Colonic mucosa (tissue), 4 donors: ENCODE results near the gene RUSF1. TPM values are rescaled to one million over a fixed set of nuclear protein-coding genes. Genes with fewer than 3 reads are reported as not detected.

Experiments used
- DNase-seq: peaks from one replicate; pipeline ENCODE4 v3.0.0-alpha.2; 2020
- H3K27ac ChIP-seq: fragments of 200-600 bp; one replicate; pipeline ENCODE4 v1.8.0; 2021
- H3K27me3 ChIP-seq: fragments of 200-600 bp; one replicate; pipeline ENCODE4 v1.8.0; 2021
- H3K36me3 ChIP-seq: fragments of 200-600 bp; one replicate; pipeline ENCODE4 v1.8.0; 2021
- H3K4me1 ChIP-seq: fragments of 200-600 bp; one replicate; pipeline ENCODE4 v1.8.0; 2021; ENCODE audit warnings: mild to moderate bottlenecking
- H3K4me3 ChIP-seq: fragments of 200-600 bp; one replicate; pipeline ENCODE4 v1.8.0; 2021
- H3K9ac ChIP-seq, 2 donors: one replicate each; pipeline ENCODE4 v1.7.0; 2013; ENCODE audit warnings: control low read depth in 2 of 2, low read depth in 2 of 2, low read length in 2 of 2
- H3K9me3 ChIP-seq: fragments of 200-600 bp; one replicate; pipeline ENCODE4 v1.8.0; 2021
- intact Hi-C: fragments of 100-400 bp; cut with DNase I; formaldehyde crosslinking; loops from one replicate; pipeline ENCODE4 v1.14.1; 2022
- total RNA-seq, 2 donors: library from RNA; stranded (reverse); fragmentation: NEBNext Ultra II Directional in 1 of 2; extraction: Animal tissue kit (Norgen Biotek cat#: 25700) in 1 of 2; gene quantifications; one replicate each; pipeline ENCODE4 v1.2.1, GENCODE V29; 2021
- TF ChIP-seq, protein P1 (sequence below): fragments of 200-600 bp; IDR thresholded peaks from one replicate; pipeline ENCODE4 v1.8.0; 2022; ENCODE audit warnings: antibody characterized with exemption, mild to moderate bottlenecking
- donor health status: healthy.
- donor health status: DM: no; HTN: no; CAD: no.
- donor health status: DM: no; HTN: no; CAD: no.

RUSF1 gene
- total RNA-seq, 2 donors from 2014 or later = 53.3 to 78.1 TPM

DNA sequence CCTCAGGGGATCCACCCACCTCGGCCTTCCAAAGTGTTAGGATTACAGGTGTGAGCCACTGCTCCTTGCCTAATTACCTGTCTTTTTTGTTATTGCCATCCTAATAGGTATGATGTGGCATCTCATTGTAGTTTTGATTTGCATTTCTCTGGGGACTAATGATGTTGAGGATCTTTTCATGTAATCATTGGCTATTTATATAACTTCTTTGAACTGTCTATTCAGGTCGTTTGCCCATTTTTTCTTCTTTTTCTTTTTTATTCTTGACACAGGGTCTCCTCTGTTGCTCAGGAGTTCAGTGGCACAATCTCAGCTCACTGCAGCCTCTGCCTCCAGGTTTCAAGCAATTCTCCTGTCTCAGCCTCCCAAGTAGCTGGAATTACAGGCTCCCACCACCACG is 37.6 kb downstream of the RUSF1 start:
- DNase-seq = no peak
- intact Hi-C loops = no loop called here
- Histone ChIP-seq H3K36me3 (no peaks in the 10 kb centered on the region), H3K9me3 (no peaks in the 10 kb centered on the region), H3K4me1 (peaks cover under 1% of the 10 kb centered on the region), H3K27me3 (no peaks in the 10 kb centered on the region), H3K27ac (peak overlapping the region; percentile 85), H3K4me3 (no peak overlapping the region), H3K9ac (no peak overlapping the region)
- TF ChIP-seq, protein P1, sequence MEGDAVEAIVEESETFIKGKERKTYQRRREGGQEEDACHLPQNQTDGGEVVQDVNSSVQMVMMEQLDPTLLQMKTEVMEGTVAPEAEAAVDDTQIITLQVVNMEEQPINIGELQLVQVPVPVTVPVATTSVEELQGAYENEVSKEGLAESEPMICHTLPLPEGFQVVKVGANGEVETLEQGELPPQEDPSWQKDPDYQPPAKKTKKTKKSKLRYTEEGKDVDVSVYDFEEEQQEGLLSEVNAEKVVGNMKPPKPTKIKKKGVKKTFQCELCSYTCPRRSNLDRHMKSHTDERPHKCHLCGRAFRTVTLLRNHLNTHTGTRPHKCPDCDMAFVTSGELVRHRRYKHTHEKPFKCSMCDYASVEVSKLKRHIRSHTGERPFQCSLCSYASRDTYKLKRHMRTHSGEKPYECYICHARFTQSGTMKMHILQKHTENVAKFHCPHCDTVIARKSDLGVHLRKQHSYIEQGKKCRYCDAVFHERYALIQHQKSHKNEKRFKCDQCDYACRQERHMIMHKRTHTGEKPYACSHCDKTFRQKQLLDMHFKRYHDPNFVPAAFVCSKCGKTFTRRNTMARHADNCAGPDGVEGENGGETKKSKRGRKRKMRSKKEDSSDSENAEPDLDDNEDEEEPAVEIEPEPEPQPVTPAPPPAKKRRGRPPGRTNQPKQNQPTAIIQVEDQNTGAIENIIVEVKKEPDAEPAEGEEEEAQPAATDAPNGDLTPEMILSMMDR = no peak

DNA sequence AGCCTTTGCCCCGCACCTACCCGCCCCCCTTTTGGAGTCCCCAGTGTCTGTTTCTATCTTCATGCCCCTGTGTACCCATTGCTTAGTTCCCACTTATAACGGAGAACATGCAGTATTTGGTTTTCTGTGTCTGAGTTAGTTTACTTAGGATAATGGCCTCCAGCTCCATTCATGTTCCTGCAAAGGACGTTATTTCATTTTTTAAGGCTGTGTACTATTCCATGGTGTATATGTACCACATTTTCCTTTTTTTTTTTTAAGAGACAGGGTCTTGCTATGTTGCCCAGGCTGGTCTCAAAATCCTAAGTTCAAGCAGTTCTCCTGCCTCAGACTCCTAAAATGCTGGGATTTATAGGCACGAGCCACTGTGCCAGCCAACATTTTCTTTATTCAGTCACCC is 40.3 kb downstream of the RUSF1 start:
- H3K27me3 ChIP-seq = no peaks in the 10 kb centered on the region
- TF ChIP-seq, protein P1 = no peak
- no peak overlapping the region for H3K9ac ChIP-seq
- intact Hi-C loops = no loop called here
- H3K27ac ChIP-seq = no peak overlapping the region
- no peak for DNase-seq
- H3K36me3 ChIP-seq = no peaks in the 10 kb centered on the region
- H3K4me1 ChIP-seq = no peaks in the 10 kb centered on the region
- no peak overlapping the region for H3K4me3 ChIP-seq
- H3K9me3 ChIP-seq = no peaks in the 10 kb centered on the region

GRCh38 chr16:31467151-31467773 is 40.9 kb downstream of the RUSF1 start:
- intact Hi-C loops = no loop called here
- no peaks in the 10 kb centered on the region for H3K36me3 ChIP-seq
- H3K4me1 ChIP-seq = no peaks in the 10 kb centered on the region
- no peak overlapping the region for H3K27ac ChIP-seq
- H3K9ac ChIP-seq = no peak overlapping the region
- DNase-seq = no peak
- H3K9me3 ChIP-seq = no peaks in the 10 kb centered on the region
- H3K27me3 ChIP-seq = no peaks in the 10 kb centered on the region
- TF ChIP-seq, protein P1 = no peak
- no peak overlapping the region for H3K4me3 ChIP-seq

DNA sequence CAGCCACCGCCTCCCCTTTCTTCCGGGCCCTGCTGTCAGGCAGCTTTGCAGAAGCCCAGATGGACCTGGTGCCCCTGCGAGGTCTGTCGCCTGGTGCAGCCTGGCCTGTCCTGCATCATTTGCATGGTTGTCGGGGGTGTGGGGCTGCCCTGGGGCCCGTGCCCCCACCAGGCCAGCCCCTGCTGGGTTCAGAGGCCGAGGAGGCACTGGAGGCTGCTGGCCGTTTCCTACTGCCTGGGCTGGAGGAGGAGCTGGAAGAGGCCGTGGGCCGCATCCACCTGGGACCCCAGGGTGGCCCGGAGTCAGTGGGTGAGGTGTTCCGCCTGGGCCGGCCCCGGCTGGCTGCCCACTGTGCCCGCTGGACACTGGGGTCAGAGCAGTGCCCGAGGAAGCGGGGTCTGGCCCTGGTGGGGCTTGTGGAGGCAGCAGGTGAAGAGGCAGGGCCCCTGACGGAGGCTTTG is 41.8 kb downstream of the RUSF1 start:
- H3K36me3 ChIP-seq = no peaks in the 10 kb centered on the region
- TF ChIP-seq, protein P1 = no peak
- intact Hi-C loops = no loop called here
- H3K4me1 ChIP-seq = no peaks in the 10 kb centered on the region
- no peak overlapping the region for H3K4me3 ChIP-seq
- no peak overlapping the region for H3K27ac ChIP-seq
- no peak overlapping the region for H3K9ac ChIP-seq
- H3K9me3 ChIP-seq = no peaks in the 10 kb centered on the region
- no peaks in the 10 kb centered on the region for H3K27me3 ChIP-seq
- DNase-seq = no peak

- H3K4me3 ChIP-seq = no peak overlapping the region
- intact Hi-C loops = no loop called here
- H3K9ac ChIP-seq = no peak overlapping the region
- no peak overlapping the region for H3K27ac ChIP-seq
- H3K4me1 ChIP-seq = no peaks in the 10 kb centered on the region
- H3K27me3 ChIP-seq = no peaks in the 10 kb centered on the region
- H3K9me3 ChIP-seq = no peaks in the 10 kb centered on the region
- DNase-seq = no peak
- TF ChIP-seq, protein P1 = no peak
- H3K36me3 ChIP-seq = no peaks in the 10 kb centered on the region
Observed at GRCh38 chr16:31465788-31466370, 42.3 kb downstream of the RUSF1 start.
